ENCODE measurements around the gene MMP24OS.

The MMP24OS gene

DNA sequence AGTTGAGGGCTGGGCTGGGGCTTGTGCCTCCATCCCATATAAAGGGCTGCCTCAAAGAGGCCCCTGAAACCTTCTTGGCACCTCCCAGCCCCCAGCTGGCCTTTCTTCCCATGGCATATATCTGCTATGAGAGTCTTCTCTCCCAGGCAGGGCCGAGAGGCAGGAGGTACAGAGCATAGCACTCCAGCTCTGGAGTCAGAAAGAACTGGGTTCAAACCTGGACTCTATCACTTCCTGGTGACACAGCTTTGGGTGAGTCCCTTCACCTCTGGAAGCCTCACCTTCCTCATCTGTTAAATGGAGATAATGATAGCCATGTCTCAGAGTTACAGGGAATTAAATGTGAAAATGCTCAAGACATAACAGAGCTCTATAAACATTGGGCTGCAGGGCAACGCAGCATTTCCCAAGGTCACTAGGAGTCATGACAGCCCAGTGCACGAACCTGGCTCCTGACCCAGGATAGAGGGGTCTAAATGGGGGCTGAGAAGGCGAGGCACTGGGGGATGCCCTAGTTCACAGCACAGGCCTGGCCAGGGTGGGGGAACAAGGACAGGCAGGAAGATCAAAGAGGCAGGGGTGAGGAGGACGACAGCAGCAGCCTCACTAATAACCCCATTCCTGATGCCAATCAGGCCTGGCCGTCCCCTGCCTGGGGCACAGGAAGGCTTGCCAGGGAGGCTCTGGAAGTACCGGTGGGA lies 12.4 kb upstream of the MMP24OS start:
- DNase-seq: no peak

DNA sequence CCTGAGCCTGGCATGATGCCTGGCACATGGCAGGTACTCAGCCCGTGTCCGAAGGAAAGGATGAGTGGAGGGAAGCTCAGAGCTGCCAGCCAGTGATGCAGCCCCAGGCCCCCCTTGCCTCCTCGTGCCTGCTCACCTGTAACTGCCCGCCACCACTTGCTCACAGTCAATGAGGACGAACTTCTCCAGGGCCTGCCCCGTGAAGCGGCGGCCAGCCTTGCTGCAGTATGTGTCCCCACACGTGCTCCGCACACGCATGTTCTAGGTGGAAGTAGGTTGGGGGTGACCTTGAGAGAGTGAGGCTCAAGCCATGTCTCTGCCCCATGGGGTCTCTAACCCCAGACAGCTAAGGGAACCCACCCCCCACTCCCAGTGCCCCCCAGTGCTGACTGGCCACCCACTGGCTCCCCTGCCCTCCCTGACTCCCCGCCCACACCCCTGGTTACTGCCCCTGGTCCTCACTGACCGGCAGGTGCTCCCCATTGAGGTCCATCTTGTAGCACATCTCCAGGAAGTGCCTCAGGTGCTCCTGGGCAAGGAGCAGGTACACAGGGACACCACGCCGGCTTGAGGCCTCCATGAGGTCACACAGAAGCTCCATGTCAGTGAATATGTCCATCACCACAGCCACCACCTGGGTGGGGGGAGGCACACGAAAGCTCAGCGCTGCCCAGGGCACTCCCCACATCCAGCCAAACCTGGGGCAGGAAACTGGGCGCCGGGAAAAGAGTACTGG lies 10.6 kb upstream of the MMP24OS start:
- DNase-seq: no peak

DNA sequence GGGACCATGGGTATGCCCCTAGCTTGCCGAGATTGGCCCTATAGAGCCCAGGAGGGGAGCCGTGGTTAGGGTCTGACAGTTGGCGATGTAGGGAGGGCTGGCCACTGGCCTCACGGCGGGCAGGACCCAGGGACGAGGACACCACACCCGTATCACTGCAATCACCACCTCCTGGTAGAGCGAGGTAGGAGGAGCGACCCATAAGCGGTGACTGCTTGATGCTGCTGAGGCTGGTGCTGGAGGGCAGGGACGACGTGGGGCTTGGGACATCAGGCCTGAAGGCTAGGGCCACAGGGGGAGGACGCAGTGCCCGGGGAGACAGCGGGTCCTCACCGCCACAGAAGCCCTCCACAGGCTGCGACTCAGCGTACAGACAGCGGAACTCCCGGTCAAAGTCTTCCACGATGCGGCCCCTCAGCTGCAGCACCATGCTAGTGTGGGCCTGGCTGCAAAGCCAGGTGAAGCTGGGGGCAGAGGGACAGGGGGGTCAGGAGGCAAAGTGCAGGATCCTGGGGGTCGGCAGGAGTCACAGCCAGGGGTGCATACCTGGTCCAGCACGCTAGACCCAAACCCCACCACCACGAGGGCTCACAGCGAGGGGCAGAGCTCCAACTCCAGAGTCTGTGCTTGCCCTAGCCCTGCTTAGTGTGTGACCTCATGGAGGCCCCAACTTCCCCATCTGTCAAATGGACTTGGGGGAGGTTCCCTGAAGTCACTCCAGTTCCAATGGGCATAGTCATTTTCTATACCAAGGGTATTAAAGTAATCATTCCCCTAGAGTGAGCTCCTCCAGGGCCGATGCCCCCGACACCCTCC lies 9.8 kb upstream of the MMP24OS start:
- no peak for DNase-seq

DNA sequence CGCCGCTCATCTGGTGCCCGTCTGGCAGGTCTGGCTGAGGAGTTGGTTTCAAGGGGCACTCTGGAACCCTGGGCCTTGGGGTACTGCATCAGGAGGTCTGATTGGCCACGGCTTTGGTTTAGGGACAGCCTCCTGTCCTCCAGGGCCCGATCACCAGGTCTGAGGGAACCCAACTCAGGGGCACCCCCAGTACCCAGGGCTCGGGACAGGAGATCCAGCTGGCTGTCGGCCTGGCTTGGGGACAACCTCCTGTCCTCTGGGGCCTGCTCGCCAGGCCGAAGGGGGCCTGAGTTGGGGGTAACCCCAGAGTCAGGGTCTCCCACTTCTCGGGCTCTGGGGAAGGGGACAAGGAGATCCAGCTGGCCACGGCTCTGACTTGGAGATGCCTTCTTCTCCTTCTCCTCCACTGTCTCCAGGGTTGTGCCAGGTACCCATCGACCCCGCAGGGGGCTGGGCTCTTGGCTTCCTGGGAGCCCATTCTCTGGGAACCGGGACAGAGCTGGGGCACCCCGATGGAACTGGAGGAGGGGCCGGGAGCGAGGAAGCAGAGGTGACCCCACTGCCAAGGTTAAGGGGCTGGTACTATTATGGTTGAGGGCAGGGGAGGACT lies 9.1 kb upstream of the MMP24OS start:
- no peak for DNase-seq

DNA sequence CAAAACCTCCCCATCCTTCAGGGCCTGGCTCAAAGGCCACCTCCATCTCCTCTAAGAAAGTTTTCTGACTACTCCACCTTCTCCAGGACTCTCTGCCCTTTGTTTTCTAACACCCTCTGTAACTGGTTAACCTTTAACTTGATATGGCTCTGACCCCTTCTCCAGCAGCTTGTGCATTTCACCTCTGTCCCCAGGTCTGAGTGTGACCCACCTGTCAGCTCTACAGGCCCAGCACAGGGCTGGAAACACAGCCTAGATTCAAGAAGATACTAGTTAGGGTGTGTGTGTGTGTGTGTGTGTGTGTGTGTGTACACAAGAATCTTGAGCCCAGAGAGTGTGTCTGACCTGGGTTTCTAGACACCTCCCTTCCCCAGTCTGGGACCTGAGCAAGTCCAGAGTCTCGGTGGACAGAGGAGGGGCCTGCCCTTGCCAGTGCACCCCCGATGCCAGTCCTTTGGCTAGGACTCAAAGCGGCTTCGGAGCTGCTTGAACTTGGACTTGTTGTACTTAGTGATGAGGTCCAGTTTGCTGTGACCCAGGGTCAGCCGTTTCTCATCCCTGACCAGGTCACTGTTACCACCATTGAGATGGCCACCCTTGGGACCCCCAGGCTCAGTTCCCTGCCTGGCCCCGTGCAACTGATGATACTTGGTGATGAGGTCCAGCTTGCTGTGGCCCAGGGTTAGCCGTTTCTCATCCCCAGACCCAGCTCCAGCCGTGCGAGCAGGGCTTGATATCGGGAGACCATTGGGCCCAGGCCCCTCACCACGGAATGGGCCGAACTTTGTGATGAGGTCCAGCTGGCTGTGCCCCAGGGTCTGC lies 8.4 kb upstream of the MMP24OS start:
- DNase-seq: no peak

DNA sequence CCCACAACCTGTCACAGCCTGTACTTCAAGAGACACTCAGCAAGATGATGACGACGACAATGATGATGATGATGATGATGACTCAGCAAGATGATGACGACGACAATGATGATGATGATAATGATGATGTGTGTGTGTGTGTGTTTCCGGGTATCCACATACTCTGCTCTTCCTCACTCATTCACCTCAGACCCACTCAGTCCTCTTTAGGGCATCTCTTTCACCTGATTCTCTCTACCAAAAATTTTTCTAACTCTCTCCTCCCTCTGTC lies 7.8 kb upstream of the MMP24OS start:
- no peak for DNase-seq

DNA sequence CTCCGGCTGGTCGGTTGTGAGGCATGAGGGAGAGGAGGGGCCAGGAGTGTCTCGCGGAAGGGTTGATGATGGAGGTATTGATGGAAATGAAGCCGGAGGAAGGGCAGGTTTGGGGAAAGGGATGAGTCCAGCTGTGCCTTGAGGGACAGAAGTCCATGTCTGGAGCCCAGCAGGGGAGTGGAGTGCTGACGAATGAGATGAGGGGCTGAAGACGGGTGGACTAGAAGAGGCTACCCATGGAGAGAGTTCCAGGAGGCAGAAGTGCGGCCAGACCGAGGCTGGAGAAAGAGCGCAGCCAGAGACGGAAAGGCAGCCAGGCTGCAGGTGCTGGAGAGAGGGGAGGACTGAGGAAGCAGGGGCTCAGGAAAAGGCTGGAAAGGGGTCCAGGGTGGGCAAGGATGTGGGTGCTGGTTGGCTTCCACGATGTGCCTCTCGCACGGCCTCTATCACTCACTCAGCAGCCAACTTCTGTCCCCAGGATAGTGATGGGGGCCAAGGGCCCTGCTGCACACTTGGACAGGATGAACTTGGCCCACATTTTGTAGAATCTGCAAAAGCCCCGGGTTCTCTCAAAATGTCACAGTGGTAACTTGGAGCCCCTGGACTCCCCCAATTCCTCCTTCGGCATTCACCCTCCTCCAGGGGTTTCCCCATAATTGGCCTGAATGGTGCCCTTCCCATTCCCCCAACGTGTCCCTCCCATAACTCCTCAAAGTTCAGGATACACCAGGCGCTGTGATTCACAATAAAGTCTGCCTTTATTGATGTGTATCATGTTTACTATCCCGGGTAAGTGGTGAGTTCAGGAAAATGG lies 7.3 kb upstream of the MMP24OS start:
- DNase-seq: no peak

DNA sequence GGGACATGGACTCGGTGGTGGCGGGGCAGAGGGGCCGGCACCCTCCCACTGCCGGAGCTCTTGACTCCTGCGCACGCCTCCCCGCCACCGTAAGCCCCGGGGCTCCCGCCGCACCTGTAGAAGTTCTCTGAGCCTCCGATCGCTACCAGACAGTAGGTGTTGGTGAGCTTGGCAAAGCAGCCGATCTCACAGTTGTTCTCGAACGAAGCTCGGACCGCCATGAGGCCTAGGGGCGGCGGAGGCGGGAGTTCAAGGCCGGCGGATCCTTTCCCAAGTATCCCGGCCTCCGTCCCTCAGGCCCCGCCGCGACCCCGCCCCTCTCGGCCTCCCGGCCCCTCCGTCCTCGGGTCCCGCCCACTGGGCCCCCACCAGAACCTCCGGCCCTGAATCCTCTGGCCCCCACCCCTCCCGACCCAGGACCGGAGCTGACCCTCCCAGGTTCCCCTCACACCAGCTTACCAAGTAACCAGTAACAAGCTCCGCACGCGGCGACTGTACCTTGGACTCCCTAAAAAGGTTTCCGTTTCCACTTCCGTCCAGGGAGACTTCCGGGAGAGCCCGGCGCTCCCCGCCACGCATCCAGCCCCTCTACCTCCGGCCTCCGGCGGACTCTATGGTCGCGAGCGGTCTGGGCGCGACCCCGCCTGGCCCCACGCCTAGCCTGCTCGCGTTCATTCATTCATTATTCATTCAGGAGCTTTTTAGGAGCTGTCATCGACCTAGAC lies 6.5 kb upstream of the MMP24OS start, which contains the start of gene EIF6:
TSS of gene EIF6 (minus strand) at position 506 of the 725 bp plus-strand sequence. CDS start at position 221, 285 bp downstream.
- DNase-seq: peak; percentile 73

DNA sequence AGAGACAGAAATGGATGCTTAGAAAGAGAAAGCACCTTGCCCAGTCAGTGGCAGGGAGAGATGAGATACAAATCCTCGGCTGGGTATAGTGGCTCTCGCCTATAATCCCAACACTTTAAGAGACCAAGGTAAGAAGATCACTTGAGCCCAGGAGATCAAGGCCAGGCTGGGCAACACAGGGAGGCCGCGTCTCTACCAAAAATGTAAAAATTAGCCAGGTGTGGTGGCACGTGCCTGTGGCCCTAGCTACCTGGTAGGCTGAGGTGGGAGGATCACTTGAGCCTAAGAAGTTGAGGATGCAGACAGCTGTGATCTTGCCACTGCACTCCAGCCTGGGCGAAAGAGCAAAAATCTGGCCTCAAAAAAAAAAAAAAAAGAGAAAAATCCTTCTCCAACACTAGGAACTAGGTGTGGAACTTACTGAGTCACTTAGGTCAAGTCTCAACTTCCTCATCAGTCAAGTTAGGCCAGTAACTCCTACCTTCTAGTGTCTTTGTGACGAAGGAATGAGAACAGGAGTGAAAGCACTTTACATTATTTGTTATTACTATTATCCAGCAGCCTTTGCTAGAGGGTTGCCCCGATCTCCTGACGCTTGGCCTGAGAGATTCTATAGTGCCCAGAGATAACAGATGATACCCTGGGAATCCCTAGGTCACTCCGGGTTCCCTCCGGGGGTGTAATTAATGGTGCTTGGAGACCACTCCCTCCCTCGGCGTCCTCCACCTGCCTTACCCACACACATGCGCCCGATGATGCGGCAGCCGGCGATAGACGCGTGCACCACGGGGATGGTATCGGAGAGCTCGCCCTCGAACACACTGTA lies 5.7 kb upstream of the MMP24OS start:
- DNase-seq: no peak

DNA sequence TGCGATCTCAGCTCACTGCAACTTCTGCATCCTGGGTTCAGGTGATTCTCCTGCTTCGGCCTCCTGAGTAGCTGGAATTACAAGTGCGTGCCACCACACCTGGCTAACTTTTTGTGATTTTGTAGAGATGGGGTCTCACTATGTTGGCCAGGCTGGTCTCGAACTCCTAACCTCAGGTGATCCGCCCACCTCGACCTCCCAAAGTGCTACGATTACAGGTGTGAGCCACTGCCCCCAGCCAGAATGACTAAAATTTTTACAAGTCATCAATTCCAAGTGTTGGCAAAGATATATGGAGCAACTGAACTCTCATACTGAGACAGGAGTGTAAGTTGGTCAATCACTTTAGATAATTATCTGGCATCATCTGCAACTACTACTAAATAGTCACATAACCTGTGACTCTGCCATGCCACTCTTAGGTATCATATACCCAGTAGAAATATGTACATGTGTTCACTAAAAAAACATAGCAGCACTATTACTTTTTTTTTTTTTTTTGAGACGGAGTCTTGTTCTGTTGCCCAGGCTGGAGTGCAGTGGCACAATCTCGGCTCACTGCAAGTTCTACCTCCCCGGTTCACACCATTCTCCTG lies 3.7 kb upstream of the MMP24OS start:
- no peak for DNase-seq

DNA sequence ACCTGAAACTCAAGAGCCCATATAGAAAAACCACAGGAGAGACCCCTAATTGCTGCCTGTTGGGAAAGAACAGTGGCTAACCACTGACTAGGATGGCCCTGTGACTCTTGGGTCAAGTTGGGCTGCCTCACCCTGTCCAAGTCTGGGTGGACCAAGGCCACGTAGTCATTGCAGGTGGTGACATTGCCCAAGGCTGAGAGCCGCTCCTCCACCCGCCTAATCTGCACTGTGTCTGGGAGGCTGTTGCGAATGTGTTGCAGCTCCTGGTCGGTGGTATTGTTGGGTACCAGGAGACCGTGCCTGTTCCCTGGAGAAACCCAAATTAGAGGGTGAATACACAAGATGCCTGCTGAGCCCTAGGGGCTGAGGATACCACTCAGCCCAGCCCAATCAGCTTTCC lies 2.6 kb upstream of the MMP24OS start:
- DNase-seq: no peak

DNA sequence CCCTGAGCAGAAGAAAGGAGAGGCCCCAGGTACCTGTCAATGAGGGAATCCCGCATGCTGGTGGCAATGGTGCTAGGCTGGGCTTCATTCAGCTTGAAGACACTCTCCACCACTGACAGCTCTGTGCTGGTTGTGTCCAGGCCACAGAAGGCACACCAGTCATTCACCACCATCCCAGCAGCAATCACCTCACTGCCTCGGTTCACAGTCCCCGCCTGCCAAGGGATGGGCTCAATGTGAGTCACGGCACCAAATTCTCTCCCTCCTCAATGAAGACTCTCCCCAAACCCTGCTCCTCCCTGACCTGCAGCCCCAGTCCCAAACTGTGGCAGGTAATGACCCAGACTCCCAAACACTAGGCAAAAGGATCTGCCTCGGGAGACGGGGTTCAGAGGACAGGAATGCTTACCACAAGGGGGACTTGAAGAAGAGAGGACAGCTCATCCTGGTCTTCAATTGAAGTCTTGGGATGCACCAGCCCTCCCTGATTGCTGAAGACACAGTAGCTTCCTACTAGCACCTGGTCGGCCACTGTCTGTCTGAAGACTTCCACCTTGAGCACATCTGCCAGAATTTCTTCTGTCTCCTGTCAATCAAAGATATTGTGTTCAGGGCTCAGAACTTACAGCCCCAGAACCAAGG lies 1.7 kb upstream of the MMP24OS start:
- no peak for DNase-seq

DNA sequence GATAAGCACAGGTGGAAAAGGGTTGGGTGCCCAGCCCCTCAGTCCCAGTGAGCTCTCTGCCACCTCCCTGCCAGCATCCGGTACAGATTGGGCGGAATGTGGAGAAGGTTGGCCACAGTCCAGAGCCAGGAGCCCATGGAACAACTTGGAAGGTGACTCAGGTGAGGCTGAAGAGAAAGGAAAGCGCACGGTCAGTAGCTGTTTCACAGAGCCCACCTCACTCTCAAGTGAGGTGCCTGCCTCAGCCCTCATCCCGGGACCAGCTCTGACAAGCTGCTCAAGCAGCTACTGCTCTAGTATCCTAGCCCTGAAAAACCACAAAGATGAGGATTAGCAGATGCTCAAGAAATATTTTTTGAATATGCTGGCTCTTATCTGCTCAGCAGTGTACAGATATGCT lies 1.1 kb upstream of the MMP24OS start:
- DNase-seq: no peak

DNA sequence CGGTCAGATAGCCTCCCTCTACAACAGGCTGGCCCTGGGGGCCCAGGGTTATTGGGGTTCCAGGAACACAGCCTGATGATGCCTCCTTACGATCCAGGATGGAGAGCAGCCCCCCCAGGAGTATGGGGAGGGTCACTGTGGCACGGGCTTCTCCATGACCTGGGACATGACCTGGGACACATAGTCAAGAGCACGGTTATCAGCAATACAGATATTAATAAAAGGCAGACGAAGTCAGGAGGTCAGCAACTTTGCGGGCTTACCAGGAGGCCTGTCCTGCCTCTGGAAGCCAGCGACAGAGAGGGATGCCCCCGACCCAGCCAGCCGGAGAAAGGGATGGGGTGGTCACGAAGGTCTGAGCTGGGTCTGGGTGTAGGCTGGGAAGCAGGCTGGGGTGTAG lies 795 bp downstream of the MMP24OS start:
- no peak for DNase-seq

DNA sequence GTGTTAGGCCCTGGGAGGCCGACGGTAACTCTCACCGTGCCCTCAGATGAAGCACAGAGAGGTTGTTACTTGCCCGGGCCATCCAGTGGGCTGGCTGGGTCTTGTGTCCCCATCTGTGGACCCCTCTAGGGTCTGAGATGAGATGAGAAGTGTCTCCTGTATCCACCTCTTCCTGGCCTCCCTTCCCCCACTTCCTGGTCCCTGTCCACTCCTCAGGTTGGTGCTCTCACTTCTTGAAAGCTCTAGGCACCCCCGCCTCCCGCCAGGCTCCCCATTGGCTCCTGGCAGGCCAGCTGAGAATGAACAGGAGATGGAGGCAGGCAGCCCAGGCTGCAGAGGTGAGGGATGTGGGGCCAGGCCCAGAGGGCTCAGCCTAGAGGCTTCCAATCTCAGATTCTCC lies 1.5 kb downstream of the MMP24OS start:
- DNase-seq: no peak

DNA sequence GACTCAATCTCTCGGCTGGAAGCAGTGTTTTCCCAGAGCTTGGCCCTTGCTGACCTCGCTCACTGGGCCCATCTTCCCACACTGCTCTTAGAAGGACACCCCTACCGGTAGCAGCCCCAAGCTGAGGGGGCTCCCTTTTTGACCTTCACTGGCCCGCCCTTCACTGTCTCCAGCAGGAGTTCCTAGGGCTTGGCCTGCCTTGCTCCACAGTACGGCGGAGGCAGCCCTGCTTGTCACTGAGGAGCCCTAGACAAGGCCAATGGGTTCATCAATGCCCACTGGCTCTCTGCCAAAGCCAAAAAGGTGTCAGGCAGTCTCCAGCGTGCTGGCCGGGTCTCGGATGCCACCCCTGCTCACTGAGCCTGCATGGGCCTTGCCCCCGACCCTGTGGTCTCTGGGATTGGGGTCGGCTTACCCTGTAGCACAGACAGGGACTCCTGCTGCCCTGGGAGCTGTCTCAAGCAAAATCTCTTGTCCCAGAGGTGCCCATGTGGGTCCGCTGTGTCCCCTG lies 2.1 kb downstream of the MMP24OS start:
- DNase-seq: no peak

DNA sequence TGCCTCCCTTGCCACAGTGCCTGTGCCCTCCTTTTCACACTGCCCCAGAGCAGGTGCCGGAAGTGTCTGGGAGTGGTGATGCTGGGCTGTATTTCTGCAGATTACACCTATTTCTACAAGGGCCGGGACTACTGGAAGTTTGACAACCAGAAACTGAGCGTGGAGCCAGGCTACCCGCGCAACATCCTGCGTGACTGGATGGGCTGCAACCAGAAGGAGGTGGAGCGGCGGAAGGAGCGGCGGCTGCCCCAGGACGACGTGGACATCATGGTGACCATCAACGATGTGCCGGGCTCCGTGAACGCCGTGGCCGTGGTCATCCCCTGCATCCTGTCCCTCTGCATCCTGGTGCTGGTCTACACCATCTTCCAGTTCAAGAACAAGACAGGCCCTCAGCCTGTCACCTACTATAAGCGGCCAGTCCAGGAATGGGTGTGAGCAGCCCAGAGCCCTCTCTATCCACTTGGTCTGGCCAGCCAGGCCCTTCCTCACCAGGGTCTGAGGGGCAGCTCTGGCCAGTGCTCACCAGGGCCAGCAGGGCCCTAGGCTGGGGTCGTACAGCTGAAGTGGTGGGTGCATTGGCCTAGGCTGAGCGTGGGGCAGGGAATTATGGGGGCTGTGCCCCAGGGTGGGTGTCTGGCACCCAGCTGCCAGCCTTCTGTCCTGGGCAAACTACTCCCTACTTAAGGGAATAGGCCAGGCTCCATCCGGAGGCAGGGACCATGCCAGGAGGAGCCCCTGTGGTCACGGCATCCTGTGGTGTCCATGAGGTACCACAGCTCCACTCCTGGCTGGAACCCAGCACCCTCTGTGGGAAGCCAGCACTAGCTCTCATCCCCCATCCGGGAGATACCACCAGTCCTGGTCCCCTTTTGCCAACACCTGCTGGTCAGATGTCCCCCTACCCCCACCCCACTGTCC lies 3.5 kb downstream of the MMP24OS start:
- no peak for DNase-seq
